Peyer's patch (tissue), 4 donors: Measurements from ENCODE around the gene FAM234B.

Source experiments
- CTCF ChIP-seq, 6 experiments: fragments of 450-650 bp in 4 of 6; fragments of 200-600 bp in 2 of 6; sonication (generic) in 1 of 6; IDR thresholded peaks; one replicate each; pipeline ENCODE4 v1.5.1; 2017 to 2019; ENCODE audit warnings: antibody characterized with exemption in 6 of 6, mild to moderate bottlenecking in 3 of 6, moderate library complexity in 1 of 6
- POLR2A ChIP-seq, 2 donors: fragments of 450-650 bp; IDR thresholded peaks; one replicate each; pipeline ENCODE4 v1.5.1; 2017; ENCODE audit warnings: antibody characterized with exemption in 2 of 2, mild to moderate bottlenecking in 2 of 2, moderate library complexity in 2 of 2

DNA sequence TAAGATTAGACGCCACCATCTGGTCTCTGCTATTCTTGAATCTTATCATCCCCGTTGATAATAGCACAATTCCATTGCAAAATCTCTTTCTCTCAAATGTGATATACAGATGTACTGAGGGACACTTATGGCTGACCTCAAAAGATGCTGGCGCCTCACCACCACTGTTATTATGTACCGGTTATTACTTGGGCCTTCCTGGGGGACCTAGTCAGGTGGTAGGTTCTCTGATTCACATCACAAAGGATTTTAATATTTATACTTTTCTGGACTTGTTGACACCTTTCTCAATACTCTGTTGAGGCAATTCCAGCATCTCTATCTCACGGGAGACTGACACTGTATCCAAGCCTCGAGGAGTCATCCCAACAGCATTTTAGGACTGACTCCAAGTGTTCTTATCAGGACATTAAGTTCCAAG is 21.3 kb upstream of the FAM234B start:
- TF ChIP-seq CTCF (IDR thresholded peaks at IDR 0.05) (no peak), POLR2A (IDR thresholded peaks at IDR 0.05) (no peak)
